H1 (cell line): Measurements from ENCODE around the gene LSM3. TPM values are rescaled to one million over a fixed set of nuclear protein-coding genes. Genes with fewer than 3 reads are reported as not detected.

ENCODE experiments used
- CTCF ChIA-PET: fragments of 300-600 bp; sonication (Branson Sonifier 250); formaldehyde crosslinking; loops from one replicate; lab custom pipeline; 2021; ENCODE audit not compliant: partially characterized antibody; lab: Charles Lee
- POLR2A ChIA-PET: fragments of 300-600 bp; sonication (Branson Sonifier 250); formaldehyde crosslinking; loops from one replicate; lab custom pipeline; 2021; ENCODE audit warnings: inconsistent platforms; ENCODE audit not compliant: partially characterized antibody; lab: Charles Lee
- DNase-seq, 2 experiments: peaks; one replicate each; pipeline versions ENCODE4 v3.0.0 to v3.0.0-alpha.2; 2010 to 2022; ENCODE audit warnings: low spot score in 2 of 2, low read depth in 1 of 2, mixed read lengths in 1 of 2
- FAIRE-seq: peaks from 2 replicates; lab custom pipeline; 2011; peaks lifted over from hg19 to GRCh38; lab: Jason Lieb, UNC
- H2AFZ ChIP-seq: 2 replicates; pipeline ENCODE4 v1.8.1; 2012; ENCODE audit warnings: low read length, inconsistent platforms
- H2AK5ac ChIP-seq: 2 replicates; pipeline ENCODE4 v1.6.1; 2013; ENCODE audit warnings: low read depth, low read length
- H2BK120ac ChIP-seq: replicated peaks from 2 replicates; pipeline ENCODE3; 2013; ENCODE audit warnings: low read depth, low read length, inconsistent platforms
- H2BK12ac ChIP-seq: 2 replicates; pipeline ENCODE4 v1.6.1; 2013; ENCODE audit warnings: low read depth, low read length
- H2BK15ac ChIP-seq: 2 replicates; pipeline ENCODE4 v1.6.1; 2013; ENCODE audit warnings: low read length
- H2BK20ac ChIP-seq: 2 replicates; pipeline ENCODE4 v1.6.1; 2013; ENCODE audit warnings: low read length
- H2BK5ac ChIP-seq: 2 replicates; pipeline ENCODE4 v1.6.1; 2013; ENCODE audit warnings: low read depth, low read length
- H3K14ac ChIP-seq: 2 replicates; pipeline ENCODE4 v1.6.1; 2013; ENCODE audit warnings: inconsistent platforms; ENCODE audit not compliant: insufficient read length
- H3K18ac ChIP-seq: 2 replicates; pipeline ENCODE4 v1.6.1; 2013; ENCODE audit warnings: low read length; ENCODE audit errors: extremely low read depth
- H3K23ac ChIP-seq: 2 replicates; pipeline ENCODE4 v1.6.1; 2013; ENCODE audit warnings: inconsistent platforms; ENCODE audit not compliant: insufficient read length
- H3K23me2 ChIP-seq: 2 replicates; pipeline ENCODE4 v1.6.1; 2013; ENCODE audit warnings: low read depth, low read length
- H3K27ac ChIP-seq: 2 replicates; pipeline ENCODE4 v1.6.1; 2011; ENCODE audit warnings: low read depth, low read length, inconsistent platforms
- H3K27me3 ChIP-seq, 4 experiments: replicated peaks in 1 of 4; 1 replicate in 1 of 4; 2 replicates in 3 of 4; pipeline versions ENCODE4 v1.6.1 to v1.8.1; 2011 to 2013; ENCODE audit warnings: low read length in 3 of 4, mild to moderate bottlenecking in 3 of 4, inconsistent platforms in 2 of 4, mixed read lengths in 2 of 4, moderate library complexity in 1 of 4; ENCODE audit not compliant: control insufficient read depth in 3 of 4, insufficient read depth in 3 of 4; ENCODE audit errors: extremely low read depth in 1 of 4
- H3K36me3 ChIP-seq, 4 experiments: 2 replicates each; pipeline versions ENCODE4 v1.6.1 to v1.8.1; 2011 to 2013; ENCODE audit warnings: mild to moderate bottlenecking in 4 of 4, low read length in 3 of 4, moderate library complexity in 2 of 4, control low read depth in 1 of 4, inconsistent platforms in 1 of 4; ENCODE audit not compliant: insufficient read depth in 4 of 4, control insufficient read depth in 2 of 4
- H3K4ac ChIP-seq: replicated peaks from 2 replicates; pipeline ENCODE3; 2013; ENCODE audit warnings: low read length, low read depth, mixed read lengths, inconsistent platforms; ENCODE audit not compliant: insufficient read length
- H3K4me1 ChIP-seq, 4 experiments: replicated peaks in 1 of 4; 1 replicate in 1 of 4; 2 replicates in 3 of 4; pipeline versions ENCODE4 v1.6.1 to v1.8.1; 2011 to 2013; ENCODE audit warnings: low read length in 3 of 4, inconsistent platforms in 2 of 4, mixed read lengths in 1 of 4; ENCODE audit not compliant: insufficient read depth in 4 of 4, control insufficient read depth in 3 of 4
- H3K4me2 ChIP-seq, 2 experiments: 2 replicates each; pipeline versions ENCODE4 v1.6.1 to v1.8.1; 2011 to 2013; ENCODE audit warnings: low read depth in 2 of 2, low read length in 2 of 2, control low read depth in 1 of 2, inconsistent platforms in 1 of 2, mild to moderate bottlenecking in 1 of 2; ENCODE audit not compliant: insufficient read depth in 1 of 2
- H3K4me3 ChIP-seq, 4 experiments: fragments of 200-600, 300-600 bp in 1 of 4; sonication (generic), shearing (Covaris generic), sonication (Bioruptor Twin) in 1 of 4; 2 replicates each; pipeline versions ENCODE4 v1.5.1 to v1.8.1; 2011 to 2016; ENCODE audit warnings: low read length in 4 of 4, low read depth in 3 of 4, control low read depth in 2 of 4, inconsistent platforms in 2 of 4, mild to moderate bottlenecking in 2 of 4, mixed read lengths in 1 of 4, moderate library complexity in 1 of 4; ENCODE audit not compliant: insufficient read depth in 2 of 4; ENCODE audit errors: extremely low read depth in 1 of 4
- H3K56ac ChIP-seq: replicated peaks from 2 replicates; pipeline ENCODE3; 2013; ENCODE audit warnings: low read depth, mild to moderate bottlenecking, mixed read lengths, low read length, inconsistent platforms; ENCODE audit not compliant: insufficient read length
- H3K79me1 ChIP-seq: 2 replicates; pipeline ENCODE4 v1.6.1; 2013; ENCODE audit warnings: low read depth, low read length, control low read depth
- H3K79me2 ChIP-seq, 2 experiments: 2 replicates each; pipeline versions ENCODE4 v1.6.1 to v1.8.1; 2012 to 2013; ENCODE audit warnings: low read length in 2 of 2, mild to moderate bottlenecking in 2 of 2, inconsistent platforms in 1 of 2; ENCODE audit not compliant: insufficient read depth in 2 of 2, control insufficient read depth in 1 of 2
- H3K9ac ChIP-seq, 4 experiments: replicated peaks in 1 of 4; 1 replicate in 1 of 4; 2 replicates in 3 of 4; pipeline versions ENCODE4 v1.6.1 to v1.8.1; 2011 to 2013; ENCODE audit warnings: low read depth in 3 of 4, low read length in 3 of 4, control low read depth in 2 of 4, mild to moderate bottlenecking in 2 of 4, moderate library complexity in 2 of 4, inconsistent platforms in 1 of 4; ENCODE audit errors: extremely low read depth in 1 of 4
- H3K9me3 ChIP-seq, 2 experiments: 2 replicates each; pipeline versions ENCODE4 v1.6.1 to v1.8.1; 2012 to 2013; ENCODE audit warnings: mild to moderate bottlenecking in 2 of 2, moderate library complexity in 2 of 2, control low read depth in 1 of 2, inconsistent platforms in 1 of 2, low read depth in 1 of 2, low read length in 1 of 2, mixed read lengths in 1 of 2; ENCODE audit not compliant: insufficient read depth in 2 of 2
- H4K20me1 ChIP-seq, 2 experiments: replicated peaks in 1 of 2; 2 replicates each; pipeline versions ENCODE3 to v1.8.1; 2011 to 2013; ENCODE audit warnings: inconsistent platforms in 2 of 2, low read length in 2 of 2, mild to moderate bottlenecking in 1 of 2; ENCODE audit not compliant: insufficient read depth in 2 of 2, control insufficient read depth in 1 of 2
- H4K5ac ChIP-seq: 2 replicates; pipeline ENCODE4 v1.6.1; 2013; ENCODE audit warnings: low read length, low read depth, mixed read lengths, inconsistent platforms; ENCODE audit not compliant: insufficient read length
- H4K8ac ChIP-seq: 2 replicates; pipeline ENCODE4 v1.8.0; 2013; ENCODE audit warnings: mild to moderate bottlenecking, moderate library complexity, low read length, inconsistent platforms; ENCODE audit not compliant: insufficient read depth; ENCODE audit errors: extremely low read depth
- H4K91ac ChIP-seq: replicated peaks from 2 replicates; pipeline ENCODE3; 2013; ENCODE audit warnings: low read length, mixed read lengths, inconsistent platforms; ENCODE audit not compliant: insufficient read length
- ASH2L ChIP-seq: fragments of 200-600, 300-600 bp; sonication (generic); IDR thresholded peaks from one replicate; pipeline ENCODE4 v1.7.1; 2017; ENCODE audit warnings: low read length
- ATF3 ChIP-seq: IDR thresholded peaks from 2 replicates; pipeline ENCODE4 v1.6.1; 2011; ENCODE audit warnings: low read depth, mild to moderate bottlenecking, low read length; ENCODE audit not compliant: insufficient read depth
- GTF2F1 ChIP-seq: IDR thresholded peaks from 2 replicates; pipeline ENCODE4 v1.6.1; 2012; ENCODE audit warnings: low read depth, low read length, improper control_type of control experiment, borderline replicate concordance
- RNF2 ChIP-seq: fragments of 200-900, 300-1000 bp; sonication (generic); IDR thresholded peaks from 2 replicates; pipeline ENCODE4 v1.7.1; 2016; ENCODE audit warnings: borderline replicate concordance, low read depth, mild to moderate bottlenecking, antibody characterized with exemption, low read length; ENCODE audit not compliant: poor library complexity, severe bottlenecking; ENCODE audit errors: missing control alignments
- SP4 ChIP-seq: IDR thresholded peaks from 2 replicates; pipeline ENCODE4 v1.6.1; 2012; ENCODE audit warnings: low read length, inconsistent platforms
- WGBS, 2 experiments: shearing (Covaris generic) in 1 of 2; methylation state at CpG; one replicate each; pipeline versions ENCODE4 v1.1.6 to v1.1.7; 2013 to 2015; ENCODE audit warnings: low lambda C conversion rate in 2 of 2, mixed read lengths in 2 of 2, inconsistent platforms in 1 of 2, low coverage in 1 of 2, missing lambda C conversion rate in 1 of 2; ENCODE audit not compliant: insufficient replicate concordance in 2 of 2, insufficient coverage in 1 of 2, insufficient read length in 1 of 2; ENCODE audit errors: extremely low coverage in 1 of 2, missing lambda C conversion rate in 1 of 2; 5-methylcytosine and 5-hydroxymethylcytosine counted together
- polyA plus RNA-seq, 7 experiments: library from polyadenylated mRNA; depleted of rRNA in 3 of 7; stranded (reverse) in 5 of 7; unstranded in 2 of 7; fragments of >200 nt in 5 of 7; fragments of 200-250 nt in 2 of 7; gene quantifications; 1 replicate in 5 of 7; 2 replicates in 1 of 7; 4 replicates in 1 of 7; pipeline versions ENCODE4 v1.2.1 to v1.2.3, GENCODE V29; 2011 to 2013; ENCODE audit warnings: missing spikeins in 2 of 7, mixed read lengths in 2 of 7
- total RNA-seq: library from RNA; stranded (reverse); fragmentation: NEBNext Ultra II Directional; extraction: Animal tissue kit (Norgen Biotek cat#: 25700); gene quantifications from 2 replicates; pipeline ENCODE4 v1.2.1, GENCODE V29; 2021

LSM3 gene
- total and polyA plus RNA-seq, 2 of the 8 experiments (the other 6 are each of a cell fraction or from before 2014, with no cell fraction given), result 7.1 to 25.4 TPM

DNA sequence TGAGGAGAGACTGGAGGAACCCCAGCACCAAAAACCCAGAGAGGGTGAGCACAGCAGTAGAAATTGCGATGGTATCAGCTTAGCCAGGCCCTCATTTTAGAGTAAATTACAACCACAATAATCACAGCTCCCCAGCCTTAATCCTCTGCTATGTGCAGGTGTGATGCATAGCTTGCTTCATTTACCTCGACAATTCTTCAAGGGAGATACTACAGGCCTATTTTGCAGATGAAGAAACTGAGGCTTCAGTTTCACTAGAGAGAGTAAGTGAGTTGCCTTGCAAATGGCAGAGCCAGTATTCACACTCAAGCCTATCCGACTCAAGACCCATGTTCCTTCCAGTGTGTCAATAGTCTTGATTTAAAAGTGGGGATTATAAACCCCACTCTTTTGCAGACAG is 33.4 kb downstream of the LSM3 start:
- ChIA-PET CTCF (interaction anchor here (0.6 to 11.1 kb wide), 10 partner anchors 10 to 440 kb away, joined by 3 to 157 read pairs (median 4); no protein-coding TSS in a partner anchor), POLR2A (interaction anchor here (1.2 to 2.7 kb wide), 2 partner anchors 9 to 33 kb away, joined by 3 to 12 read pairs; partner anchors contain the start of gene LSM3)
- no peak overlapping the region for H2BK120ac ChIP-seq
- H3K4me2 ChIP-seq, result no peak overlapping the region
- H4K8ac ChIP-seq, result no peak overlapping the region
- DNase-seq (no peak), FAIRE-seq (no peak)
- TF ChIP-seq RNF2 (no peak), ASH2L (no peak), GTF2F1 (no peak), SP4 (no peak), ATF3 (no peak)
- 86% methylated on average over 3 of the region's 3 CpGs; no CpG with 5 or more reads in 1 of the 2 experiments for WGBS, 2 experiments
- H3K9ac ChIP-seq, result no peak overlapping the region
- no peak overlapping the region for H3K27ac ChIP-seq
- no peaks in the 10 kb centered on the region for H3K79me2 ChIP-seq
- no peak overlapping the region for H3K56ac ChIP-seq
- H3K27me3 ChIP-seq, result no peaks in the 10 kb centered on the region
- H4K5ac ChIP-seq, result no peak overlapping the region
- no peak overlapping the region for H2BK5ac ChIP-seq
- no peak overlapping the region for H3K14ac ChIP-seq
- no peak overlapping the region for H3K4me3 ChIP-seq
- H3K18ac ChIP-seq, result no peak overlapping the region
- peaks cover 0 to 2% (median 0%) of the 10 kb centered on the region in 4 experiments; a peak in 3 of 7 replicates for H3K4me1 ChIP-seq
- no peaks in the 10 kb centered on the region for H3K36me3 ChIP-seq
- H3K23me2 ChIP-seq, result no peaks in the 10 kb centered on the region
- no peak overlapping the region for H2AK5ac ChIP-seq
- H3K9me3 ChIP-seq, result no peaks in the 10 kb centered on the region
- no peak overlapping the region for H3K23ac ChIP-seq
- no peak overlapping the region for H2AFZ ChIP-seq
- H4K91ac ChIP-seq, result no peak overlapping the region
- no peak overlapping the region for H2BK15ac ChIP-seq
- no peaks in the 10 kb centered on the region for H3K79me1 ChIP-seq
- no peak overlapping the region for H2BK12ac ChIP-seq
- H3K4ac ChIP-seq, result no peak overlapping the region
- H4K20me1 ChIP-seq, result no peaks in the 10 kb centered on the region
- H2BK20ac ChIP-seq, result no peak overlapping the region
